Endothelial cell of umbilical vein (primary cell): ENCODE results near the gene PTPRD. TPM values are rescaled to one million over a fixed set of nuclear protein-coding genes. Genes with fewer than 3 reads are reported as not detected.

Source experiments
- BruUV-seq: library from RNA; stranded (reverse); fragments of 400-500 nt; replicated peaks from 2 replicates; lab custom pipeline; 2021; lab: Mats Ljungman, UMichigan
- CTCF ChIA-PET: fragments of 300-600, 350-600 bp; sonication (Branson Sonifier 250); formaldehyde crosslinking; loops from one replicate; lab custom pipeline; 2021; ENCODE audit warnings: antibody characterized with exemption, inconsistent platforms; lab: Charles Lee
- POLR2A ChIA-PET: fragments of 300-600, 350-600 bp; sonication (Branson Sonifier 250); formaldehyde crosslinking; loops from one replicate; lab custom pipeline; 2021; ENCODE audit warnings: antibody characterized with exemption, inconsistent platforms; lab: Charles Lee
- DNase-seq: peaks from one replicate; pipeline ENCODE4 v3.0.0-alpha.2; 2011; ENCODE audit warnings: low read depth, low spot score
- FAIRE-seq: peaks from 2 replicates; lab custom pipeline; 2011; peaks lifted over from hg19 to GRCh38; lab: Jason Lieb, UNC
- H2AFZ ChIP-seq: 2 replicates; pipeline ENCODE4 v1.6.0; 2012; ENCODE audit warnings: low read depth, low read length, control low read depth, inconsistent platforms
- H3K27ac ChIP-seq: 2 replicates; pipeline ENCODE4 v1.5.1; 2011; ENCODE audit warnings: low read depth, mild to moderate bottlenecking, control low read depth, low read length, moderate library complexity; ENCODE audit not compliant: insufficient read depth
- H3K27me3 ChIP-seq, 2 experiments: 2 replicates each; pipeline versions ENCODE4 v1.6.0 to v1.6.1; 2011; ENCODE audit warnings: low read length in 2 of 2, mixed read lengths in 1 of 2; ENCODE audit not compliant: control insufficient read depth in 2 of 2, insufficient read depth in 2 of 2
- H3K36me3 ChIP-seq, 2 experiments: 2 replicates in 1 of 2; 3 replicates in 1 of 2; pipeline ENCODE4 v1.5.1; 2011; ENCODE audit warnings: low read length in 2 of 2, mild to moderate bottlenecking in 1 of 2, moderate library complexity in 1 of 2; ENCODE audit not compliant: control insufficient read depth in 2 of 2, insufficient read depth in 2 of 2; ENCODE audit errors: extremely low read depth in 1 of 2
- H3K4me1 ChIP-seq: 3 replicates; pipeline ENCODE4 v1.5.1; 2011; ENCODE audit warnings: mild to moderate bottlenecking, low read length; ENCODE audit not compliant: control insufficient read depth, insufficient read depth; ENCODE audit errors: extremely low read depth
- H3K4me2 ChIP-seq: 2 replicates; pipeline ENCODE4 v1.6.1; 2011; ENCODE audit warnings: low read length, control low read depth, mixed read lengths; ENCODE audit not compliant: insufficient read depth
- H3K4me3 ChIP-seq, 3 experiments: fragments of 200-600 bp in 1 of 3; sonication (generic), shearing (Covaris generic) in 1 of 3; replicated peaks in 1 of 3; 2 replicates each; pipeline ENCODE4 v1.5.1; 2011 to 2016; ENCODE audit warnings: control low read depth in 3 of 3, low read length in 3 of 3, mild to moderate bottlenecking in 2 of 3, inconsistent platforms in 1 of 3, low read depth in 1 of 3, moderate library complexity in 1 of 3; ENCODE audit not compliant: insufficient read depth in 1 of 3
- H3K79me2 ChIP-seq: 2 replicates; pipeline ENCODE4 v1.6.0; 2012; ENCODE audit warnings: low read length, inconsistent platforms; ENCODE audit not compliant: control insufficient read depth, insufficient read depth
- H3K9ac ChIP-seq: replicated peaks from 2 replicates; pipeline ENCODE3; 2011; ENCODE audit warnings: low read length, control low read depth; ENCODE audit not compliant: insufficient read depth; ENCODE audit errors: extremely low read depth
- H3K9me1 ChIP-seq: replicated peaks from 3 replicates; pipeline ENCODE4 v1.6.0; 2011; ENCODE audit warnings: mild to moderate bottlenecking, low read length; ENCODE audit not compliant: control insufficient read depth, insufficient read depth; ENCODE audit errors: extremely low read depth
- H3K9me3 ChIP-seq: replicated peaks from 2 replicates; pipeline ENCODE4 v1.5.1; 2012; ENCODE audit warnings: low read length, inconsistent platforms; ENCODE audit not compliant: control insufficient read depth, insufficient read depth
- H4K20me1 ChIP-seq: replicated peaks from 2 replicates; pipeline ENCODE3; 2011; ENCODE audit warnings: mild to moderate bottlenecking, low read length; ENCODE audit not compliant: control insufficient read depth, insufficient read depth; ENCODE audit errors: extremely low read depth
- CTCF ChIP-seq, 2 donors: IDR thresholded peaks; 1 replicate in 1 of 2; 2 replicates in 1 of 2; pipeline ENCODE4 v1.5.1; 2011; ENCODE audit warnings: low read length in 2 of 2, mild to moderate bottlenecking in 2 of 2, moderate library complexity in 2 of 2, control low read depth in 1 of 2, inconsistent platforms in 1 of 2, low read depth in 1 of 2; ENCODE audit not compliant: insufficient read depth in 1 of 2; ENCODE audit errors: extremely low read depth in 1 of 2
- EZH2 ChIP-seq: IDR thresholded peaks from 2 replicates; pipeline ENCODE4 v1.6.1; 2012; ENCODE audit warnings: borderline replicate concordance, low read depth, mild to moderate bottlenecking, moderate library complexity, low read length, inconsistent platforms; ENCODE audit not compliant: severe bottlenecking
- FOS ChIP-seq: IDR thresholded peaks from 2 replicates; pipeline ENCODE4 v1.6.1; 2011; ENCODE audit warnings: mild to moderate bottlenecking, low read length, moderate library complexity, borderline replicate concordance; ENCODE audit not compliant: insufficient read depth
- GATA2 ChIP-seq: IDR thresholded peaks from 2 replicates; pipeline ENCODE4 v1.7.0; 2011; ENCODE audit warnings: low read depth, mild to moderate bottlenecking, moderate library complexity, mixed read lengths, low read length; ENCODE audit not compliant: insufficient read length, insufficient read depth
- JUN ChIP-seq: IDR thresholded peaks from 2 replicates; pipeline ENCODE4 v1.6.1; 2011; ENCODE audit warnings: borderline replicate concordance, low read depth; ENCODE audit not compliant: insufficient read length, insufficient read depth
- MAX ChIP-seq: IDR thresholded peaks from 2 replicates; pipeline ENCODE4 v1.6.1; 2011; ENCODE audit not compliant: insufficient read depth, insufficient read length
- MYC ChIP-seq: IDR thresholded peaks from one replicate; pipeline ENCODE4 v1.6.1; 2011; ENCODE audit warnings: mild to moderate bottlenecking, low read depth, low read length
- POLR2A ChIP-seq: IDR thresholded peaks from 2 replicates; pipeline ENCODE4 v1.6.1; 2012; ENCODE audit warnings: low read depth, mild to moderate bottlenecking, control low read depth, low read length
- POLR2AphosphoS5 ChIP-seq: IDR thresholded peaks from 2 replicates; pipeline ENCODE4 v1.6.1; 2012; ENCODE audit warnings: low read depth, mild to moderate bottlenecking, control low read depth, low read length, moderate library complexity; ENCODE audit not compliant: insufficient read depth
- dilution Hi-C: fragments of 300-500 bp; cut with MboI; formaldehyde crosslinking; loops from one replicate; pipeline ENCODE4 v1.15.0; 2019; ENCODE audit warnings: low sequenced_read_pairs; ENCODE audit not compliant: extremely low pct_ligation_motif_present
- intact Hi-C: fragments of 100-400 bp; cut with micrococcal nuclease; formaldehyde crosslinking; loops from one replicate; pipeline ENCODE4 v1.10.0; 2022
- polyA plus RNA-seq, 4 experiments: library from polyadenylated mRNA; depleted of rRNA in 3 of 4; stranded (reverse) in 3 of 4; unstranded in 1 of 4; fragments of >200 nt; gene quantifications; 2 replicates each; pipeline versions ENCODE4 v1.2.1 to v1.2.3, GENCODE V29; 2011 to 2012; ENCODE audit warnings: missing spikeins in 1 of 4
- total RNA-seq: library from RNA; stranded (reverse); gene quantifications from 2 replicates; pipeline ENCODE4 v1.2.3, GENCODE V29; 2021

Gene PTPRD
- total and polyA plus RNA-seq, 2 donors (not counting 3 experiments of a cell fraction or from before 2014, with no cell fraction given), result 5.5 to 5.7 TPM

GRCh38 chr9:10238087-10238486 lies 374.7 kb downstream of the PTPRD start:
- no peak for FAIRE-seq

More at GRCh38 chr9:10238087-10238486, 374.7 kb downstream of the PTPRD start:
- no peaks in the 10 kb centered on the region for H3K9me1 ChIP-seq
- H3K27me3 ChIP-seq, result no peaks in the 10 kb centered on the region
- no peak overlapping the region for H3K9ac ChIP-seq
- ChIA-PET POLR2A (no interaction called here), CTCF (no interaction called here)
- no peak for DNase-seq
- H3K9me3 ChIP-seq, result no peaks in the 10 kb centered on the region
- H4K20me1 ChIP-seq, result no peaks in the 10 kb centered on the region
- H3K27ac ChIP-seq, result no peak overlapping the region
- TF ChIP-seq JUN (no peak), EZH2 (no peak), POLR2AphosphoS5 (no peak), MAX (no peak), FOS (no peak), POLR2A (no peak), CTCF (IDR thresholded peaks at IDR 0.05; ENCODE audit: extremely low read depth in 1 of 2, insufficient read depth in 1 of 2, low read depth in 1 of 2, low read length in 2 of 2) (no peak), MYC (no peak), GATA2 (no peak)
- intact Hi-C loops, result no loop called here
- H2AFZ ChIP-seq, result no peak overlapping the region
- no peaks in the 10 kb centered on the region for H3K4me1 ChIP-seq
- H3K79me2 ChIP-seq, result no peaks in the 10 kb centered on the region
- no TSS peak for BruUV-seq
- no peak overlapping the region for H3K4me3 ChIP-seq
- dilution Hi-C loops, result no loop called here
- no peaks in the 10 kb centered on the region for H3K36me3 ChIP-seq
- H3K4me2 ChIP-seq, result no peak overlapping the region
